DMS153 treated with DMSO at 0.1 percent for 48 hours (cell line): ENCODE data around the gene DLGAP4.

Source experiments
- DNase-seq: peaks from one replicate; lab custom pipeline; 2025; ENCODE audit not compliant: unreplicated experiment; lab: John Stamatoyannopoulos, UW

Gene DLGAP4

DNA sequence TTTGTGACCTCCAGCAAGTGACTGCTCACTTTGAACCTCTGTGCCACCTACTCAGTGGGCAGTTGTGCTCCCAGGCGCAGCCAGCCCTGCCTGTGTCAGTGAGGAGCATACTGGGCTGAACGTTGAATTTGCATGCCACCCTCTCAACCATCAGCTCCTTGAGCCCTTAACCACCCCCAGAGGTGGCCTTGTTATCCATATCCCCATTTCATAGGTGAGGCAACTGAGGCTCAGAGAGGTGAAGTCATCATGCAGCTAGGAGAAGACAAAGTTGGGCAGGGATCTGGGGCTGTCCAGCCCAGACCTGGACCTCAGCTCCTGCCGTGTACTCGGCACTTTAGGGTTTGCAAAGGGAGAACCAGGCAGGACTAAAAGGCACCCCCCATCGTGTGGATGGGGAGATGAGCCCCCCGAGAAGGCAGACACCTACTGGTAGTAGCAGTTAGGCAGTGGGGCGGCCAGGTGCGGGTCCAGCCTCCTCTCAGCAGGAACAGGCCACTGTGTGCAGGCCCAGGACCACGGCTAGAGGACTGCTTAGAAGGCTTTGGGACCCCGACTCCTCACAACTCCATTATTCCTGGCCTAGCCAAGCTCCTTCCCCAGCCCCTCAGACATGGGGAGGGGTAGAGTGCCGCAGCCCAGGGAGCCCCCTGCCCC, 134.4 kb downstream of the DLGAP4 start:
- no peak for DNase-seq

DNA sequence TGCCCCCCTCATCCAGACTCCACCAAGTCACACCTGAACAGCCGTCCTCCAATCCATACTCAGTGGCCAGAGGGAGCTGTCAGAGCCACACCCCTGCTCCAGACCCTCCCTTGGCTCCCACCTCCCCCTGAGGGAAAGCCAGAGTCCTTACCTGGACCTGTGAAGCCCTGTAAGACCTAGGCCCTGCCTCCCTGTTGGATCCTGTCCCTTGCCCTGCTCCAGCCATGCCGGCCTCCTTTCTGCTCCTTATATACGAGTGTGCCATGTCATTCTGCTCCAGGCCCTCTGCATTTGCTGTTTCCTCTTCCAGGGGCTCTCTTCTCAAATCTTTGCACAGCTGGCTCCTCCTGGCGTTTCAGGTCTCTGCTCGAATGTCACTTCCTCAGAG, 134.9 kb downstream of the DLGAP4 start:
- DNase-seq = no peak

DNA sequence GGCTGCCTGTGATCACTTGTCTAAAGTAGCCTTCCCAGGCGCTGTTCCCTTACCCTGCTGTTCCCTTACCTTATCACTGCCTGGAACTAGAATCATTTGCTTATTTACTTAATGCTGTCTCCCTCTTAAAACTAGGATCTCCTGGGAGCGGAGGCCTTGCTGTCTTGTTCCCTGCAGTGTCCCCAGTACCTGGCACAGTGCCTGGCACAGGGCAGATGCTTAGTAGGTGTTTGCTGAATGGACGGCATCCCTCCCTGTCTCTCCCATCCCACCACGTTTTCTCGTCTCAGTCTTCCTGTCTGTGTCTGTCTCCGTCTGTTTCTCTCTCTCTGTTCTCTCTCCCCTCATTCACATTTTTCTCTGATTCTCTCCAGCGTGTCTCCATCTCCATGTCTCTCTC, 135.3 kb downstream of the DLGAP4 start:
- DNase-seq = no peak

DNA sequence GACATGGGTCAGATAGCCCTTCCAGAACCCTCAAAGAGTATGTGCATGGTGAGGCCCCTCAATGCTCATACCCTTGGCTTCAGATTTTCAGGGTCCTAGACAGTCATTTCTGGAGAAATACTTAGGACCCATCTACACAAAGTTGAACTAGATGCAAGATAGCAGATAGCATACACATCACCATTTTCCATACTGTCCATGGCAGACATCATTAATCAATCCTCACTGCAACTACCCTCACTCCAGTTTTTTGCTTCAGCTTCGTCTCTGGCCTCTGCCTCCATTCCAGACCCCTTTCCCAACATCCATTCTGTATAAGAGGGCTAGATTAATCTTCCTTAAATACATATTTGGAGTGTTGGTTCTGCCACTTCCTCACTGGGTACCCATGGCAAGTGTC, 139.7 kb downstream of the DLGAP4 start:
- no peak for DNase-seq

DNA sequence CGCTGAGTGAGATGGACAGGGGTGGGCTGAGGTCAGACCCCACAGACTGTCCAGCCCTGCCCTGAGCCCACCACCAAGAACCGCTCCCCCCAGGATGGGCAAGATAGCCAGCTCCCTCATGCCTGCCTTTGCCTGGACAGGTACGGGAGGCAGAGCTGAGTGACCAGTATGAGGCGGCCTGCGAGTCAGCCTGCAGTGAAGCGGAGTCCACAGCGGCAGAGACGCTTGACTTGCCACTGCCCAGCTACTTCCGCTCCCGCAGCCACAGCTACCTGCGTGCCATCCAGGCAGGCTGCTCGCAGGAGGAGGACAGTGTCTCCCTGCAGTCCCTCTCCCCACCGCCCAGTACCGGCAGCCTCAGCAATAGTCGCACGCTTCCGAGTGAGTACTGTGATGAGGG, 140.4 kb downstream of the DLGAP4 start:
- no peak for DNase-seq

DNA sequence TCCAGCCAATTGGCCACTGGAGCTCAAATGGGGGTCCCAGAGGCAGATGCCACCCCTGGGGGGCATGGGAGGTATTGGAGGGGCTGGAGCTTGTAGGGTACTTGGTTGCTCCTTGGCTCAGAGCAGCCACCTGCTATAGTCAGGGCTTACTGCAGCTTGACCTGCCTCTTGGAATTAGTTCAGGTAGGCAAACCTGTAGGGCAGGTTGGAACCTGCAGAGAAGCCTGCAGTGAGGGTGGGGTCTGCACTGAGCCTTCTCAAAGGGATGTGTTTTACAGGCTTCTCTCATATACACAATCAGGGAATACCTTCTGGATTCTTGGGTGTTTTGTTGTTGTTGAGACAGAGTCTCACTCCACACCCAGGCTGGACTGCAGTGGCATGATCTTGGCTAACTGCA, 141.0 kb downstream of the DLGAP4 start:
- DNase-seq = no peak

DNA sequence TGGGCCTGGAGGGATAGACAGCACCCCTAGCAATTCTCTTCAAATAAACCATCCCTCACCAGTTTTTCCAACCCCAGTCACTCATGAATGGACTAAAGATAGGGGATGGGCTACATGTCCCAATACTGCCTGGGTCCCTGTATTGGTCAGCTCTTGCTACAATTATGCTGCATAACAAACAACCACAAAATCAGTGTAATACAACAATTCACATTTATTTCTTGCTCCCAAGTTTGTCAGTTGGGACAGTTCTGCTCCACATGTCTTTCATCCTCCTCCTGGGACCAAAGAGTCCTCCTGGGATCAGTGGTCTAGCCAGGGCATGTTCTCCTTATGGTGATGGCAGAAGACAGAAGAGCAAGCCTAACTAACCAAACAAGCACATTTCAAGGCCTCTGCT, 143.5 kb downstream of the DLGAP4 start:
- no peak for DNase-seq

DNA sequence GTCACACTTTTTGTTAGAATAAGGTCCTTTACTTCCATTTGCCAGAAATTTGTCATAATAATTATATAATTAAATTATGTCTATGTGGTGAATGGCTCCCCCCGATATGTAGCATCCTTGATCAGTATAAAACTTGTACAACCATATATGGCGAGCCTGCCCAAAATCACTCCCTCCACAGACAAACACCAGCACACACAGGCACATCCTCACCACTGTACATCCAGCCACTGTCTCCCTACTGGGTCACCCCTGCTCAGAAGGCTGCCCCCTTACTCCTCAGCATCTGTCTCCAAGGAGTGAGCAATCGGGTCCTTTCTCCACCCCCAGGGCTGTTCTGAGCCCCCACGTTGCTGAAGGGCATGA, 148.2 kb downstream of the DLGAP4 start:
- no peak for DNase-seq

DNA sequence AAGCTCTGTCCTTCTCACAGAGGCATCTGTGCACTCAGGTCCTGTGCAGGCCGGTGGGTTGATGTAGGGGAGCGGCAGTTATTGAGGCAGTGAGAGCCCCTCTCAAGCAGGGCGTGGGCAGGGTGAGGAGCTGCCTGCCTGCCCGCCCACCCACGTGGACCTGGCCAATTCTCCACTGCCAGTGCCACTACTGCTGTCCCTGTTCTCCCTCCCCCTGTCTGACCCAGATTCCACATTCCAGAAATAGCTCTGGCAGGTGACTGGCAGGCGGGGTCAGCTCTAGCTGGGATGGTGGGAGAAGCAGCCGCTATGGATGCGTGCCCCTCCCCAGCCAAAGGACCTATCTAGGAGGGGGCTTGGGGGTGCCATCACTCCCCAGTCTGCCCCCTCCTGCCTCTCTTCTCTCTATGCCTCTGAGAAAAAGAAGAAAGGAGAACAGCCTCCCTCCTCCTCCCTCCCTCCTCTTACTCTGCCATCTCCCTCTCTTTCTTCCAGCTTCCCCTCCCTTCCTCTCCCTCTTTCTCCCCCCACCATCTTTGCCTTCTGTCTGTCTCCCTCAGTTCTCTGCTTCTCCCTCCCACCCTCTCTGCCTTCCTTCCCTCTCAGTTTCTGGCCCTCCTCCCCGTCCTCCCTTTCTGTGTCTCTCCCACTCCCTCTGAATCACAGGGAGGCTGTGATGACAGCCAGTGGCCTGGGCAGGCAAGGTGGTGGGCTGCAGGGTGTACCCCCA, 148.7 kb downstream of the DLGAP4 start:
- no peak for DNase-seq

DNA sequence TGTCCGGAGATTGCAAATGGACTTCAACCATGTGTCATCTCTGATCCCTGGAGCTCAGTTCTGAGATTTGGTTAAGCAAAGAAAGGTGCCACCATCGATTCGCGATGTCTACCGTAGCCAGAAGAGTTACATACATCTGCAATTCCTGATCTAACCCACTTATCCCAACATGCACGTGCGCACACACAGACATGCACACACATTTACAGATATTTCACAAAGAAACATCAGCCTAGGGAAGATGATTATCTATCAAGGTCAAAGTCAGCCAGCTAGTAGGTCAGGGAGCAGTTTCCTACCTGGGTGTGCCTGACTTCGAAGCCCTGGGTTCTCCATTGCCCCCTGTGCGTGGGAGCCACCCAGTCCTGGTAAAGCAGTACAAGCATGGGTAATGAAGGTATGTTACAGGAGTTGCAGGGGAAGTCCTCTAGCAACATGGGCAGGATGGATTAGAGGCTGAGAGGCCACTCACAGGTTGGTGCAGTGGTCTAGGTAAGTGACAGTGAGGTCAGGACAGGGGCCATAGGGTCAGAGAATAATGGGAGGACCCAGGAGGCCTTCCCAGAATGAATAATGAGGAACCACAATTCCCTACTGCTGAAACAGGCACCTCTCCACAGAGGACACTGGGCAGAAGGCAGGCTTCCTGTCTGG, 150.0 kb downstream of the DLGAP4 start:
- DNase-seq = no peak

DNA sequence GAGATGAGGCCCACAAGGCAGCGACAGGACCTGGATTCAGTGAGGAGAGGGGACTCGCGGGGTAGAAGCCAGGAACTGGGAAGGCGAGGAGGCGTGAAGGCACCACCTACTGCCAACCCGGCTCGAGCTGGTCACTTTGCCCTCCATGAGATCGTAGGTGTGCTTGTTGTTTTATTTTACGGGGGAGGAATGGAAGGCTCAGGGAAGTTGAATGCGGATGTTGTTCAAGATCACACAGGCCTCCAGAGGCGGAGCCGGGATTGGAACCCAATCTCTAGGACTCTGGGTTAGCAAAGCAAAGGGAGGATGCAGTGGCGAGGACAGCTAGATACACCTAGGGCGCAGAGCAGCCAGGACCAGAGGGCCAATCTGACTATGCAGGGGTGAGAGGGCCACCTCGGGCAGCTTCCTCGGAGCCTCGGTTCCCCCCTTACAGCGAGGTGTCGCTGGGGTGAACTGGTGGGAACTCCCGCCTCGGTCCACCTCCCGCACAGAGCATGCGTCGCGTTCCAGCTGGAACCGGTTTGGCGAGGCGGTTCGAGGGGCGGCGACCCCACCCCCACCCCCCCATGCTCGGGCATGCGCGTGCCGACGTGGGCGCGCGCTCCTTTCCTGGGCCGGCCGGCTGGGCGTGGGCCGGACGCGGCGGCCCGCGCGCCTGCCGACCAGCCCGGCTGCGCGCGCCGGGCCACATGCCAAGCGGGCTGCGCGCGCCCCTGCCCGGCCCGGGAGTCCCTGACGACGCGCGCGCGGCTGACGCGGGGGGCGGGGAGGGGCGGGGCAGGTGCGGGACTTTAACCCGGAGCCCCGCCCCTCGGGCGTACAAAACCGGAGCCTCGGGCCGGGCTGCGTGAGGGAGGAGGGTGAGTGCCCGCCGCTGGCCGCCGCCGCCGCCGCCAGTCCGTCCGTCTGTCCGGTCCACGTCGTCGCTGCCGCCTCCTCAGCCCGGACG, 154.8 kb downstream of the DLGAP4 start:
- peak; percentile 93 for DNase-seq

DNA sequence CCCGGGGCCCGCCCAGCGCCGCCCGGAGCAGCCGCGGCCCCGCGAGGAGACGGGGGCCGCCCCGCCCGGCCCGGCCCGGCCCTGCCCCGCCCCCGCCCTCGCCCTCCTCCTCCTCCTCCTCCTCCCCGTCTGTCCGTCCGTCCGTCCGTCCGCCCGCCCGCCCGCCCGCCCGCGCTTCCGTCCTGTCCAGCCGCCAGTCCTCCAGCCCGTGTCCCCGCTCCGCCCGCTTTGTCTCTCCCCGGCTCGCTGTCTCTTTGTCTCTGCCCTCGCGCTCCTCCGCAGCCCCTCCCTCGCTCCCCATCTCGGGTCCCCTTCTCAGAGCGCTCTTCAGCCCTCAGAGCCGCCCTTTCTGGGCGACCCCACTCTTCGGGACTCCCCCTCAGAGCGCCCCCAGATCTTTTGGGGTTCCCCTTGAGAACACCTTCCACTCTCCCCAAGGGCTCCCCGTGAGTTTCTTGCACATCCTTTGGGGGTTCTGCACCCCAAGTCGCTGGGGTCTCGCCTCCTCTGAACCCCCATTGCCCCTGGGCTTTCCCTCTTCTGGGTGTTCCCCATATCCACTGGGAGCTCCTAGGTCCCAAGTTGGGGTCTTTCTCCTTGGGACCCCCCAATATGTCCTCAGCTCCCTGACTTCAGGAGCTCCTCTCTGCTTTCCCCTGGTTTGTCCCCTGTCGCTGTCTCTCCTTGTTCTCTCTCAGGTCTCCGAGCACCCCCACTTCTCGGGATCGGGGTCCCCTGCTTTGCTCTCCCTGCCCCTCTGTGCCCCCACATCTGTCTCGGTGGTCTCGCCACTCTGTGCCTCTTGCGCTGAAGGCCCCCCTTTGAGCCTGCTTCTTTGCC, 155.7 kb downstream of the DLGAP4 start:
- no peak for DNase-seq

DNA sequence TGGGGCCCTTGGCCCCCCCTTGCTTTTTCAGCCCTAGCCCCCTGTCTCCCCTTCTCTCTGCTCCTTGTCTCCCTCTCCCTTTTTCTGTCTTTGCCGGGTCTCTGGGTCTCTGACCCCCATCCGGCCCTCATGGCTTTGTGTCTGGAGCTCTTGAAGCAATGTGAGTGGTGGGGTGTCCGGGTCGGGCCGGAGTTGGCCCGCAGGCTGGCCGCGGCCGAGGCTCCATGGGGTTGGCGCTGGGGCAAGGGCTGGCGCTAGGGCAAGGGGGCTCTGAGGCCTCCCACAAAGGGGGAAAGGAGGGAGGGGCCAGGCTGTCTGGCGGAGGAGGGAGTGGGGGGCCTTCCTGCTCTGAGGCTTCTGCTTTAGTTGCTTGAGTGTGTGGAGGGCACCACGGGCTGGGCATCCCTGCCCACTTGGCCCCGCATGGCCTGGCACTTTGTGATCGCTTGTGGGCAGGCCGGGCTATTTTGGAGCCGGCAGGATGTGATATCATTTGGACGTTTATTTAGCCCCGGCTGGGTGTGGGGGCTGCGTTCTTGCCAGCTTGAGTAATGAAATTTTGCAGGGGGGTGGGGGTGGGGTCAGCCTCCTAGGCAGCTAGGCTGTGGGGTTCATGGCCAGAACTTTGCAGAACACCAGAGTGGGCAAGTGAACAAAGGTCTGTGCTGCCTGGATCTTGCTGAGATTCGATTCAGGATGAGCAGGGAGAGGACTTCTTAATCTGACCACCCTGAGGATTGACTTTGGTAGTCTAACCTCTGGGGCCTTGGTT, 156.5 kb downstream of the DLGAP4 start:
- DNase-seq = no peak

DNA sequence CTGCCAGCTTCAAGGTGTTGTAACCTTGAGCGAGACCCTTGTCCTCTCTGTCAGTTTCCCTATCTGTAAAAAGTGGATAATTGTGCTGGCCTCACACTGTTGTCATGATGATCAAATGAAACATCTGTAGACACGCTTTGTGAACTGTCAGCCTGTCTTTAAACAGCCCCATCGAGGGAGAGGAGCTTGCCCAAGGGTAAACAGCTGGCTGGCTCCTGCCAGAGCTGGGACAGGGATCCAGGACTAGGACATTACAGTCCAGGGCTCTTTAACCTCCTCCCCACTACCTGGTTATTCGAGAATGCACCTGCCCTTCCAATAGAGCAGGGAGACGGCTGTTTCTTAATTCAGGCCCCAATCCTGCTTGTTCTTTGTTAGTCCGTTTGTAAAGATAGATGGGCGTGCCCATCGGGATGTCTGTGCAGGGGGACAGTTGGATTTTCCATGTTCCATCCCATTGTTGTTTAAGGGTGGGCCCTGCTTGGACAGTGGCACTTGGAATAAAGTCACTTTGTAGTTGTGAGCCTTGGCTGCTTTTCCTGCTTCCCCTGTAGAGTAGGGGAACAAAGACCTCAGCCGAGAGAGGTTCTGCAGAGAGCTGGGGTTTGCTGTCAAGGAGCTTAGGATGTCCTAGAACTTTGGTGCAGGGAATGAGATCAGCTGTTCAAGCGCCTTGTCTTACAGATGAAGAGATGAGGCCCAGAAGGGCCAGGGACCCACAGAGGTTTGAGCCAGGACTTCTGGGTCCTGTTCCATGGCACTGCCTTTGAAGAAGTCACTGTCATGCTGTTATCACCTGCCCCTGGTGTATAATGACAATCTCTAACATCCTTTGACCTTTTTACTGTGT, 157.3 kb downstream of the DLGAP4 start:
- DNase-seq = no peak

DNA sequence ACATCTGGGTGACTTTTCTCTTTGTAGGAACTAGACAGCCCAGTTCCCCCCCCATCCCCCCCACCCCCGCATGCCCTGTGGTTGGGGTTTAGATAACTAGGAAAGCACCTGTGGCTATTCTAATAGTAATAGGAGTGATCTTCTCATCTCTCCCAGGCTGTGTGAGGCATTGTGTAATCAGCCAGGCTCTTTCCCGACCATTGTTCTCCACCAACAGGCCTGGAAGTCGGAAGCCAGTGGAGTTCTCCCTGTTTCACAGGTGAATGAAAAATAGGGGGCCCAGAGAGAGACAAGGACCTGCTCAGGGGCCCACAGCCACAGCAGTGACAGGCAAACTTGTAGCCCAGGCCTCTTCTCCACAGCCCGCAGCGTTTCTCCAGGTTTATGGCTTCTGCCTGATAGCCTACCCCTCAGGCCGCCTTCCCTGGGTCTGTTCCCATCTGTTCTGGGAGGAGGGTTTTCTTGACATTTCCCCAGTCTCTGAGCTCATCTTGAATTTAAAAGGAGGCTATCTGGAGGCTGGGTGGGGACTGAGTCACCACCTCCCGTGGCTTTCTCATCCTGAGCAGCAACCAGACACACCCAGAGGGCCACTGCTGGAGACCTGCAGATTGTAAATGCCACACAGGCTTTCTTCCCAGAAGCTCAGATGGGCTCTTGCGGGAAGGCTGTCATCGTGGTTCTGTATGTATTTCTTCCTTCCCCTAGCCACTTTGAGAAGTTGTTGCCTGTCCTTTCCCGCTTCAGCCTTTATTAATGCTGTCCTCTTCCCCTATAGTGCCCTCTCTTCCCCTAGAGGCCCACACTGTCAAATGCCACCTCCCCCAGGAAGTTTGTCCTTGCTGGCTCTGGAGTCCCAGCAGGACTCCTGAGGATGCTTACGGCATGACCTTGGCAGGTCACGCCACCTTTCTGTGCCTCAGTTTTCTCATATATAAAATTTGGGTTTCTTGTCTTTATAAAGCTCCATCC, 159.3 kb downstream of the DLGAP4 start:
- DNase-seq = no peak

DNA sequence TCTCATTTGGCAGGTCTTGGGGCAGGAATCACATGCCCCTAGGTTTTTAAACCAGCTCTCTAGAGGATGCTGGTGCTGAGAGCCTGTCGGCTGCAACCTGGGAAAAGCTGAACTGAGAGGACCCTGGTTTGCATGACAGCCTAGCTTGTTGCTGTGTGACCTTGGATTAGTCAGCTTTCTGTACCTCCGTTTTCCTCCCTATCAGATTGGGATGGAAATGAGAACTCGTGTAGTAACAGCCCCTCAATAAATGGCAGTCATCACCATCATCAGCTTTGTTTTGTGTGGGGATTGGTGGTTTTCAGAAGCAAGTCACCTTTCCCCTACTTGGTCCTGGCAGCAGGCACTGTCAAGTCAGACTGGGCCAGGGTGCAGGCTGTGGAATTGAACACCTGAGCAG, 159.9 kb downstream of the DLGAP4 start:
- no peak for DNase-seq

DNA sequence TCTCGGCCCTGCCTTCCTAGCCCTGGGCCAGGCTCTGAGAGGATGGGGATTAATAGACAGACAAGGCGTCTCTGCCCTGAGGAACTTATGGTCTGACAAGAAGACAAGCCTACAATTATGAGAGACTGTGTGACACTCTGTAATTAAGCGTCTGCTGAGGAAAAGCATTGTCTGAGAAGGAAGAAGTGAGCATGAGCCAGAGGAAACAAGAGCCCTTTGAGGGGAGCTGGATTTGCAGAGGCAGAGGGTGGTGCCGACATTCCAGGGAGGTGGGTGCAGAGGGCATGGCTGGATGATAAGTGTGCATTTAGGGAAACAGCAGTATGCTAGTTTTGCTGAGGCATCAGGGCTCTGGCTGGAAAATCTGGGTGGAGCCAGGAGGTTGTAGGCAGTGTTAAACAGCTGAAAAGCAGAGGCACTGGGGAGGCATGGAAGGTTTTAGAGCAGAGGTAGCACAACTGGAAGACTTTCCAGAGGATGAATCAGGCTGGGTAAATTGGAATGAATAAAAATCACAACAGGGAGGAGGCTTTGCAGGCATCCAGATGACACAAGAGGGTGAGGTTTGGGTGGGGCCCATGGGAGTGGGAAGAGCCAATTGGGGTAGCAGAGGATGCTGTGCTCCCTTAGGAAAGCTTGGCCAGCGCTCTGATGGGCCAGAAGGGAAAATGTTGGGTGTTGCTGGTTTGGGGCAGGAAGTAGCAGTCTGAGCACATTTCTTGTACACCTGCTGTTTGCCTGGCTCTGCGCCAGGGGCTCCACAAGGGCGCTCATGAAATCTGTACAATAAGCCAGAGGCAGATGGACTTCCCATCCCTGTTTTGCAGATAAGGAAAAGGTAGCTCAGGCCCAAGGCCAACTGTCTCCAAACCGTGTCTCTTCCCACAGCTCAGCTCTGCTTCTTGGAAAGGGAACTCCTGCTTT, 161.2 kb downstream of the DLGAP4 start:
- DNase-seq = peak; percentile 89
